Neutrophil (primary cell): ENCODE results near the gene CHURC1.
A peak's percentile ranks its signal among the peaks of the same experiment; 100 is the strongest.

ENCODE experiments used
- H3K27ac ChIP-seq: fragments of 200-600 bp; sonication (generic); 2 replicates; pipeline ENCODE4 v1.5.1; 2016; ENCODE audit warnings: mild to moderate bottlenecking, moderate library complexity
- H3K27me3 ChIP-seq: fragments of 200-600 bp; sonication (generic); 2 replicates; pipeline ENCODE4 v1.6.0; 2016; ENCODE audit warnings: mild to moderate bottlenecking
- H3K36me3 ChIP-seq: fragments of 200-600 bp; sonication (generic); 2 replicates; pipeline ENCODE4 v1.5.1; 2017
- H3K4me1 ChIP-seq, 2 experiments: fragments of 200-600 bp in 1 of 2; sonication (generic) in 1 of 2; 1 replicate in 1 of 2; 2 replicates in 1 of 2; pipeline versions ENCODE4 v1.5.1 to v1.6.1; 2013 to 2016; ENCODE audit warnings: low read depth in 1 of 2, low read length in 1 of 2, mild to moderate bottlenecking in 1 of 2, moderate library complexity in 1 of 2; ENCODE audit not compliant: control insufficient read depth in 1 of 2, insufficient read depth in 1 of 2
- H3K4me3 ChIP-seq, 2 experiments: fragments of 200-600 bp in 1 of 2; sonication (generic) in 1 of 2; 1 replicate in 1 of 2; 2 replicates in 1 of 2; pipeline ENCODE4 v1.5.1; 2013 to 2016; ENCODE audit warnings: low read depth in 1 of 2, low read length in 1 of 2, mild to moderate bottlenecking in 1 of 2, moderate library complexity in 1 of 2
- H3K9me3 ChIP-seq: fragments of 200-600 bp; sonication (generic); 2 replicates; pipeline ENCODE4 v1.5.1; 2016
- CTCF ChIP-seq: fragments of 200-600 bp; sonication (generic); IDR thresholded peaks from 2 replicates; pipeline ENCODE4 v1.5.1; 2016; ENCODE audit warnings: antibody characterized with exemption

CHURC1 gene

GRCh38 chr14:64968167-64968566 lies 53.9 kb downstream of the CHURC1 start:
- H3K36me3 ChIP-seq: no peaks in the 10 kb centered on the region
- no peak for TF ChIP-seq CTCF
- H3K27me3 ChIP-seq: peaks cover 40% of the 10 kb centered on the region

GRCh38 chr14:64968651-64969050 lies 54.4 kb downstream of the CHURC1 start:
- Histone ChIP-seq H3K27ac (no peak overlapping the region), H3K36me3 (no peaks in the 10 kb centered on the region), H3K27me3 (peaks cover 45% of the 10 kb centered on the region), H3K4me1 (peaks cover 12 to 13% of the 10 kb centered on the region in 2 experiments), H3K9me3 (no peaks in the 10 kb centered on the region), H3K4me3 (no peak overlapping the region)
- TF ChIP-seq CTCF: no peak

More at GRCh38 chr14:64968167-64968566, 53.9 kb downstream of the CHURC1 start:
- Histone ChIP-seq H3K9me3 (no peaks in the 10 kb centered on the region), H3K4me1 (peaks cover 12 to 13% of the 10 kb centered on the region in 2 experiments), H3K27ac (no peak overlapping the region), H3K4me3 (no peak overlapping the region)

GRCh38 chr14:64970041-64970440 lies 55.8 kb downstream of the CHURC1 start:
- no peaks in the 10 kb centered on the region for H3K36me3 ChIP-seq
- peaks cover 59% of the 10 kb centered on the region for H3K27me3 ChIP-seq
- TF ChIP-seq CTCF: no peak
- peaks cover 12 to 13% of the 10 kb centered on the region in 2 experiments for H3K4me1 ChIP-seq
- no peaks in the 10 kb centered on the region for H3K9me3 ChIP-seq
- no peak overlapping the region for H3K27ac ChIP-seq
- H3K4me3 ChIP-seq: no peak overlapping the region

GRCh38 chr14:64970776-64971477 lies 56.7 kb downstream of the CHURC1 start:
- H3K9me3 ChIP-seq: no peaks in the 10 kb centered on the region
- H3K4me1 ChIP-seq: peaks cover 12 to 13% of the 10 kb centered on the region in 2 experiments
- H3K27ac ChIP-seq: no peak overlapping the region
- peaks cover 68% of the 10 kb centered on the region for H3K27me3 ChIP-seq
- peak overlapping the region; percentile 48 to 63 for H3K4me3 ChIP-seq
- no peak for TF ChIP-seq CTCF
- no peaks in the 10 kb centered on the region for H3K36me3 ChIP-seq

GRCh38 chr14:64971491-64971942 lies 57.3 kb downstream of the CHURC1 start:
- no peak for TF ChIP-seq CTCF
- Histone ChIP-seq H3K4me1 (peaks cover 12 to 13% of the 10 kb centered on the region in 2 experiments), H3K9me3 (no peaks in the 10 kb centered on the region), H3K27me3 (peaks cover 74% of the 10 kb centered on the region), H3K4me3 (peak overlapping the region; percentile 48 to 63), H3K27ac (no peak overlapping the region), H3K36me3 (no peaks in the 10 kb centered on the region)
